Stimulated activated CD8-positive, alpha-beta memory T cell treated with anti-CD3 and anti-CD28 coated beads, Interleukin-7, amount 100 ng/mL, for 4 hours (primary cell): ENCODE results near the gene CENPP.
"Not testable (repeated sequence)": the region's sequence is repeated elsewhere in the genome, so short reads cannot be mapped to it uniquely, and the experiment has no call there.

Experiments used
- DNase-seq, 2 donors: peaks; one replicate each; pipeline ENCODE4 v3.0.0-alpha.2; 2020; ENCODE audit warnings: low read depth in 2 of 2

CENPP gene

DNA sequence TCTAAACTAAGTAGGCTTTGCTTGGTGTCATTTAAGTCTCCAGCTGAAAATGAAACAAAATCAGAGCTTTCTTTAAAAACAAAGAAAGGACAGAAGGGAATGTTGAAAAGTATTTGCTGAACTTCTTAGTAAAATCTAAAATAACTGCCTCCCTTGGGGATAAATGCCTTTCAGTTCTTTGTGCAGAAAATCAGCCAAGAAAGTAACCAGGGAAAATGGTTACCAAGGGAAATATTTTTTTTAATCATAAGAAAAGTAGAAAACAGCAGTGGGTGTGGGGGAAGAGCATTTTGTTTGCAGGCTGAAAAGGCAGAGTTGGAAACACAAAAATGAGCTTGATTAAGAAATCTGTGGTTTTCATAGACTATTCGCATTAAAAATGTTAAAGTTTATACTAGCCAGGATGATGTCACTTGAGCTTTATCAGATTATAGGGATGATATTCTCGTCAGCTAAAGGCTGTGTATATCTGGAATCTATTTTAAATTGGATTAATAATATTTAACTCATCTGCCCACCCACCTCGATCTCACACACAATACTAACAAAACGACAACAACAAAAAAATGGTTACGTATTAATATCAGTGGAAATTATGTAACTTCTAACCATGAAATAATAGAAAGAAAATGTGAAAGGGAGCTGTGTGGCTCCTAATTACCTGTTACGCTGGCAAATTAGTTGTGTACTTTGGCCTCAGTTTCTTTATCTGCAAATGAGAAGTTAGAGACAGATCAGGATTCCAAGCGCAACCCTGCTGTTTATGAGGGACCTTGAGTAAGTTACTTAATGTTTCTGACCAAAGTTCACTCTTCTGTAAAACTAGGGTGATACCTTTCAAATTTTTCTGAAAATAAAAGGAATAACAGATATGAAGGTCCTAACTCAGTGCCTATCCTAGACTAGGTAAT is 210.4 kb downstream of the CENPP start, which contains the start of gene ECM2:
Gene ECM2 (minus strand): TSS at position 51 of the 911 bp plus-strand sequence. CDS start 13,124 bp downstream, outside the sequence.
- no peak for DNase-seq

- DNase-seq, result no peak
Observed at GRCh38 chr9:92538541-92538940, 212.8 kb downstream of the CENPP start.

DNA sequence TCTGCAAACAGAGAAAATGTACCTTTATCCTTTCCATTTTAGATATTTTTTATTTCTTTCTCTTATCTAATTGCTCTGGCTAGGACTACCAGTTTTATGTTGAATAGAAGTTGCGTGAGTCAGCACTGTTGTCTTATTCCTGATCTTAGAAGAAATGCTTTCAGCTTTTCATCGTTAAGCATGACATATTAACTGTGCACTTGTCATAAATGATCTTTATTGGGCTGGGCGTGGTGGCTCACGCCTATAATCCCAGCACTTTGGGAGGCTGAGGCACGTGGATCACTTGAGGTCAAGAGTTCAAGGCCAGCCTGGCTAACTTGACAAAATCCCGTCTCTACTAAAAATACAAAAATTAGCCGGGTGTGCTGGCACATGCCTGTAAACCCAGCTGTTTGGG is 218.2 kb downstream of the CENPP start:
- no peak for DNase-seq

DNA sequence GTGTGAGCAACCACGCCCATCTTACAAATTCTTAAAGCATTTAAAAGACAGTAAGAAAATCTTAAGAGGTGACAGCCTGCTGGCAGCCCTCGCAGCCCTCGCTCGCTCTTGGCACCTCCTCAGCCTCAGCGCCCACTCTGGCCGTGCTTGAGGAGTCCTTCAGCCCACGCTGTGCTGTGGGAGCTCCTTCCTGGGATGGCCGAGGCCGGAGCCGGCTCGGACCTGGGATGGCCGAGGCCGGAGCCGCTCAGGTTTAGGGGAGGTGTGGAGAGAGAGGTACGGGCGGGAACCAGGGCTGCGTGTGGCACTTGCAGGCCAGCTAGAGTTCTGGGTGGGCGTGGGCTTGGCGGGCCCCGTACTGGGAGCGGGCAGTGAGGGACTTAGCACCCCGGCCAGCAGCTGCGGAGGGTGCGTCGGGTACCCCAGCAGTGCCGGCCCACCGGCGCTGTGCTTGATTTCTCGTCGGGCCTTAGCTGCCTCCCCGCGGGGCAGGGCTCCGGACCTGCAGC is 219.3 kb downstream of the CENPP start:
- DNase-seq, result no peak

- no peak for DNase-seq
Observed at GRCh38 chr9:92547356-92547755, 221.6 kb downstream of the CENPP start.

DNA sequence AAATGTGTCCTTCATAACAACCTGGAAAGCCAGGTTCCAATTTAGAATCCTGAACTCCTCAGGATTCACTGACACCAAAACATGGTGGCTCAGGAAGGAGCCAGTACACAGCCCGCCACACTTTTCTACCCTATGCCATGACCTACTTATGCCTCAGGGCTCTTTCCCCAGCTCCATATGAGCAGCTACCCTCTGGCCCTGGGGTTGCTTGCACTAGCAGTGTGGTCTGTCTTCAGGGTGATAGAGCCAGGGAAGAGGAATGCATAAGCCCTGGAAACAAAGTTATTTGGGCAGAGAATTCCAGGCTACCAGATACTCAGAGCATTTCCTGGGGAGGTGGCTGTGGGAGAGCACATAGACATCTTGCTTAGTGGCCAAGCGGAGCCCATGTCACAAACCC is 225.0 kb downstream of the CENPP start:
- DNase-seq, result no peak

DNA sequence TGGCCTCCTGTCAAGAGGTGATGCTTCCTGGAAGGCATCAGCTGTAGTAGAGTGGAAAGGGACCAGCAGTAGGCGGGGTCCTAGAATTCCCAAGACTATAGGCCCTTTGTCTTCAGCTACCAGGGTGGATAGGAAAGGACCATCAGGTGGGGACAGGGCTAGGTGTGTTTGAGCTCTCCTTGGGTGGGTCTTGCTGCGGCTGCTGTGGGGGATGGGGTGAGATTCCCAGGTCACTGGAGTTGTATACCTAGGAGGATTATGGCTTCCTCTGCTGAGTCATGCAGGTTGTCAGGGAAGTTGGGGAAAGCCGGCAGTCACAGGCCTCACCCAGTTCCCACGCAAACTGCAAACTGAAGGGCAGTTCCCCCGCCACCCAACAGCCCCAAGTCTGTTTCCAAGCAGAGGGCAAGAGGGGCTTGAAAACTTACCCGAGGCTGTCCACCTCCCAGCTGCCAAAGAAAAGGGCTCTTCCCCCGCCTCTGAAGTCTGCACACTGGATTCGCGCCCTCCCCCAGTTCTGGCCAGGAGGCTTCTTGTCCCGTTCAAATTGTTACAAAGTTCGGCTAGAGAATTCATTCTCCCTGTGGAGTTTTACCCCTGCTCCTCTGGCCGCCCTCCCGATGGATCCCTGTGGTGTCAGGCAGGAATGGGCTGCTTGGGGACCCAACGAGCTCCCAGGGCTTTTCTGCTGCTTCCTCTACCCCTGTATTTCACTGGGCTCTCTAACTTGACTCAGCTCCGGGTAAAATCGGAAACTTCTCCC is 233.0 kb downstream of the CENPP start:
- no peak for DNase-seq

DNA sequence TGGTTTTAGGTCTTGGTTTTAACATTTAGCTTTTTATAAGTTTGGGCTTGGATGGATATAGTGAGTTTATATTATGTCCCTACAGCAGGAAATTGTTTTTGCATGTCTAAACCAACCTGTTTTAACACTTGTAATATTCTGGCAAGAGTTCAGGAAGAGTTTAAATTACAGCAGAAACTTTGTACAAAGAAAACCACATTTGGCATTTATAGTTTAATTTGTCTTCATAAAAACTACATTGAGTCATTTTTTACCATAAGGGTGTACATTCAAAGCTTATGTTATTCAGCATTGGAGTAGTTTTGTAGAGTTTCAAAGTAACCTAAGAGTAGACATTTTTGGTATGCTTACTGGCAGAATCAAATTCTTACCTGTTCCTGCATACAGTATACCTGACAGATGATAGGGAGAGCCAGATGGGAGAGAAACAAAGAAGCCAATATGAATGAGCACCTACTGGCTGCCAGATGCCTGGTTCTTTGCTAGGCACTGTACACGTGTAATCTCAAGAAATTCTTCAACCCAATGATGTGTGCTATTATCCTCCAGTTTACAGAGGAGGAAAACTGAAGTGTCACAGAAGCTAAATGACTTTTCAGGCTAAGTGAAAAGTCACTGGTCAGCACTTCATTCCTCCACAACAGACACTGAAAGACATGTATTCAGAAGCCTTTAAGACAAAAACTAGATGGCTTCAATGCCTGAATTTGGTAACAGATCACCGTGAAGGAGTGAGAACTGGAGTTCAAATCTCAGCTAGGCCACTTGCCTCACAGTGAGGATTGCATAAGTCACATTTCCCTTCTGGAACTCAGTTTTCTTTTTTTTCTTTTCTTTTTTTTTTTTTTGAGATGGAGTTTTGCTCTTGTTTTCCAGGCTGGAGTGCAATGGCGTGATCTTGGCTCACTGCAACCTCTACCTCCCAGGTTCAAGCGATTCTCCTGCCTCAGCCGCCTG is 235.9 kb downstream of the CENPP start:
- DNase-seq, result no peak

GRCh38 chr9:92562461-92562967 is 236.8 kb downstream of the CENPP start:
- DNase-seq, result no peak

GRCh38 chr9:92563116-92564100 is 237.7 kb downstream of the CENPP start:
- no peak for DNase-seq

DNA sequence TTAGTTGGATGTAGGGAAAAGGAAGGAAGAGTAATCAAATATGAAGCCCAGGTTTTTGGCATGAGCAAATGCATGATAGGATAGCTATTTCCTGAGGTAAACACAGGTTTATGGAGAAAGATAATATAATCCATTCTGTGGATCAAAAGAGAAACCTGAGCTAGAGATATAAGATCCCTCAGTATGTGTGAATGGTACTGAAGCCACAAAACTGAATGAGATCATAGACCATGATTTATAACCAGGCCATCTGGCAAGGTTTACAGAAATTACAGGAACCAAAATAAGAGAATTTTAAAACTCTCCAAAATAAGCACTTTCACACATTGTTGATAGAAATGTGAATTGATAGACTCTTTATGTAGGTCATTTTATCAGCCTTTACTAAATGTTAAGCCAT is 238.8 kb downstream of the CENPP start:
- DNase-seq, result no peak

- no peak for DNase-seq
Observed at GRCh38 chr9:92564982-92565381, 239.2 kb downstream of the CENPP start.

DNA sequence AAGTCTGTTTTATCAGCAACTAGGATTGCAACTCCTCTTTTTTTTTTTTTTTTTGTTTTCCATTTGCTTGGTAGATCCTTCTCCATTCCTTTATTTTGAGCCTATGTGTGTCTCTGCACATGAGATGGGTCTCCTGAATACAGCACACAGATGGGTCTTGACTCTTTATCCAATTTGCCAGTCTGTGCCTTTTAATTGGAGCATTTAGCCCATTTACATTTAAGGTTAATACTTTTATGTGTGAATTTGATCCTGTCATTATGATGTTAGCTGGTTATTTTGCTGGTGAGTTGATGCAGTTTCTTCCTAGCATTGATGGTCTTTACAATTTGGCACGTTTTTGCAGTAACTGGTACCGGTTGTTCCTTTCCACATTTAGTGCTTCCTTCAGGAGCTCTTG is 246.1 kb downstream of the CENPP start:
- not testable (repeated sequence) for DNase-seq

- not testable (repeated sequence) for DNase-seq
Observed at GRCh38 chr9:92573612-92574011, 247.9 kb downstream of the CENPP start.

- no peak for DNase-seq
Observed at GRCh38 chr9:92576175-92576574, 250.4 kb downstream of the CENPP start.

DNA sequence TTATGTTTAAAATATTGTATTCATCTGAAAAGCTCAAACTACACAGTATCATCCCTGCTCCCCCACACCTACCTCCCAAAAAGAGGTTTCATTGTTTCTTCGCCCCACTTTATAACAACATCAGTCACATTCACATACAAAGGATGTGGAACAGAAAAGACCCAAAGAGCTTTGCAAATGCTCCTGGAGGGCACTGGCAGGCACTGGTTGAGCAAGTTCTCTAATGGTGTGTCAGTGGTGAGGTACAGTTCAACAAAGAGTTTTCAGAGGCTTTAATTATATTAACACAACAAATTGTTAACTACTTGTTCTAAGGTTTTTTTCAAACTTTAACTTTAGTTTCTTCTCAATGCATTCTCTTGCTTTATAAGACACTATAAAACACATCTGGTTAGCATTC is 264.2 kb downstream of the CENPP start:
- no peak for DNase-seq

- no peak for DNase-seq
Observed at GRCh38 chr9:92590377-92590776, 264.6 kb downstream of the CENPP start.

GRCh38 chr9:92592537-92592936 is 266.8 kb downstream of the CENPP start:
- DNase-seq, result no peak

DNA sequence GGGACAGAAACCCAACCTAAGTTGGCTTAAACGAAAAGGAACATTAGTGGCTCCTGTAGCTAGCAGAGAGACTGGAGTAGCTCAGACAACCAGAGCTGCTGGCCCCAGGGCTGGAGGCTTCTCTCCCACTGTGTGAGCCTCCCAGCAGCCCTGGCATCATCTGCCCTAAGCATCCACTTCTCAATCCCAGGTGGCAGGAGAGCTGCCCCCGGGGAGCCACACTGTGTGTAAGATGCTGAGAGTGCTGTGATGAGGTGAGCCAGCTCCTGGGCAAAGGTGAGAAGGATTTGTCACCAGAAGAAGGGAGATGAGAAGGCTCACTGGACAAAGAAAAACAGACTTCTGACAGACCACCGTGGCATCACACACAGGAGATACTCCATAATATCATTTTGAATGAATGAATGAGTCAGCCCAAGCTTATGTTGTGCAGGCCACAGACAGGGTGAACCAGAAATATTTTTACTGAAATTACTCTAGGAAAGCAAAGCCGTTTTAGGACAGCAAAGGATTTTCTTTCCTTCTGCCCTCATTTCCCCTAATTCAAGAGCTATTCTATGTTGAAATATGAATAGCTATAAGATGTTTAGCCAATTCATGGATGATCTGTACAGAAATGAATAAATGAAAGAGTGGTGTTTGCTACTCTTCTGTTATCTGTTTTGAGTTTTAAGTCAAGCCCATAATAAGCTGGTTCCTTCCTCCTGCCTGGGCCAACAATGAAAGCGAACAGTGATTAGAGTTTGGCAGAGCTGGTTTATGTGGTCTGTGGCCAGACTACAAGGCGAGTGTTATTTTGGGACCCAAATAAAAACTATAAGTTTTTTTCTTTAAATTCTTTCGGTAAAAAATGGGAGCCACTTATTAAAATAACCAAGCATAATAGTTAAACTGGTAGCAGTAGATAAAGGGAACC is 267.5 kb downstream of the CENPP start:
- DNase-seq, result no peak
